ENCODE results near the gene CASKIN2. TPM values are rescaled to one million over a fixed set of nuclear protein-coding genes. Genes with fewer than 3 reads are reported as not detected.

Gene CASKIN2
- total RNA-seq, 4 donors from 2014 or later, result 5.6 to 26.6 (median 10.2) TPM

DNA sequence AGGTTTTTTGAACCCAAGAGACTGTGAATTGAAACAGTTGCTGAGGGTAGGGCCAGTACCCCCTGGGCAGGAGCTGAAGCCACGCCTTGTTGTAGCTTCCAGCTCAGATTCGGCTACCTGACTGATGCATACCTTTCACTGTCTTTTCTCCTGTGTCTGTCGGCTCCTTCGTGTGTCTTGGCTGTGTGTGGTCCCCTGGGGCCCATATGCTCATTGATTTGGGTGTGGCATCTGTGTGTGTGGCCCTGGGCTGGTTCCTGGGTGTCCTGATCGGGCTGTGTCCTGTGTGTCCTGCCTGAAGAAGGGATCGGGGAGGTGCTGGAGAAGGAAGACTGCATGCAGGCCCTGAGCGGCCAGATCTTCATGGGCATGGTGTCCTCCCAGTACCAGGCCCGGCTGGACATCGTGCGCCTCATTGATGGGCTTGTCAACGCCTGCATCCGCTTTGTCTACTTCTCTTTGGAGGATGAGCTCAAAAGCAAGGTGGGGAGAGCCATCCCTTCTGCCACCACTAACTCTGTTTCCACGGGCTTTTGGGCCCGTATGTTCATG is 20.9 kb downstream of the CASKIN2 start:
- TF ChIP-seq, protein P1, sequence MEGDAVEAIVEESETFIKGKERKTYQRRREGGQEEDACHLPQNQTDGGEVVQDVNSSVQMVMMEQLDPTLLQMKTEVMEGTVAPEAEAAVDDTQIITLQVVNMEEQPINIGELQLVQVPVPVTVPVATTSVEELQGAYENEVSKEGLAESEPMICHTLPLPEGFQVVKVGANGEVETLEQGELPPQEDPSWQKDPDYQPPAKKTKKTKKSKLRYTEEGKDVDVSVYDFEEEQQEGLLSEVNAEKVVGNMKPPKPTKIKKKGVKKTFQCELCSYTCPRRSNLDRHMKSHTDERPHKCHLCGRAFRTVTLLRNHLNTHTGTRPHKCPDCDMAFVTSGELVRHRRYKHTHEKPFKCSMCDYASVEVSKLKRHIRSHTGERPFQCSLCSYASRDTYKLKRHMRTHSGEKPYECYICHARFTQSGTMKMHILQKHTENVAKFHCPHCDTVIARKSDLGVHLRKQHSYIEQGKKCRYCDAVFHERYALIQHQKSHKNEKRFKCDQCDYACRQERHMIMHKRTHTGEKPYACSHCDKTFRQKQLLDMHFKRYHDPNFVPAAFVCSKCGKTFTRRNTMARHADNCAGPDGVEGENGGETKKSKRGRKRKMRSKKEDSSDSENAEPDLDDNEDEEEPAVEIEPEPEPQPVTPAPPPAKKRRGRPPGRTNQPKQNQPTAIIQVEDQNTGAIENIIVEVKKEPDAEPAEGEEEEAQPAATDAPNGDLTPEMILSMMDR (IDR thresholded peaks at IDR 0.05; ENCODE audit: low read depth), result no peak

GRCh38 chr17:75493476-75494129 is 21.7 kb downstream of the CASKIN2 start:
- TF ChIP-seq, protein P1 (IDR thresholded peaks at IDR 0.05; ENCODE audit: low read depth), result no peak

- TF ChIP-seq, protein P1 (IDR thresholded peaks at IDR 0.05; ENCODE audit: low read depth), result no peak
Measured at GRCh38 chr17:75492555-75493168, 22.7 kb downstream of the CASKIN2 start.

- TF ChIP-seq, protein P1 (IDR thresholded peaks at IDR 0.05; ENCODE audit: low read depth), result no peak
Measured at GRCh38 chr17:75491680-75492079, 23.7 kb downstream of the CASKIN2 start.

GRCh38 chr17:75490953-75491649 is 24.2 kb downstream of the CASKIN2 start:
- TF ChIP-seq, protein P1 (IDR thresholded peaks at IDR 0.05; ENCODE audit: low read depth), result no peak

DNA sequence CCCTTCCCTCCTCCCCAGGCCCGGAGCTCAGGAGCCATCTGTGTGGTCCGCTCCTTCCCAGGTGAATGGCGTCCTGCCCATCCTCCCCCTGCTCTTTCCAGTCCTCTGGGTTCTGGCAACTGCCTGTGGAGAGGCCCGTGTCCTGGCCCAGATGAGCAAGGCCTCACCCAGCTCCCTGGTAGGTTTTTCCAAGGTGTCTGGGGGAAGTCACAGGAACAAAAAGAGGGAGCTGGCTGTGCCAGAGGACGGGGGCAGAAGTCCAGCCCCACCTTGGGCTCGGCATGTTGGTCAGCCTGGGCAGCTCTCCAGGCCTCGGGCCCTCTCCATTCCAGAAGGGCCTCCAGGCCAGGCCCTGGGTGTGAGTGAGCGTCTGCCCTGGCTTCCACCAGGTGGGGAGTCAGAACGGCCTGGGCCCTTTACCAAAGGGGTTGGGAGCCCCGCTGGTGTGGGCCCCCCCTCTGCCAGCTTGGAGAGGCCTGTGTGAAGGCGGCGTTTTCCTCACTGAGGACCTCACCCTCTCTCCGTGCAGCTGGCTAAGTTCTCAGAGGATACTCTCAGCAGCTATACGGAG is 25.1 kb downstream of the CASKIN2 start:
- TF ChIP-seq, protein P1 (IDR thresholded peaks at IDR 0.05; ENCODE audit: low read depth), result no peak
